Activated CD4-positive, alpha-beta T cell treated with anti-CD3 and anti-CD28 coated beads for 36 hours (primary cell): ENCODE data around the gene ARHGAP15. TPM values are rescaled to one million over a fixed set of nuclear protein-coding genes. Genes with fewer than 3 reads are reported as not detected.

Experiments used
- ATAC-seq: fragments of 200-7000 bp; cut with Tn5 transposase; one replicate; pipeline ENCODE4 v1.10.0; 2021; ENCODE audit warnings: mild to moderate bottlenecking, moderate library complexity
- CTCF ChIA-PET: fragments of 350-600 bp; sonication (Branson Sonifier 250); formaldehyde crosslinking; loops from one replicate; lab custom pipeline; 2021; ENCODE audit warnings: antibody characterized with exemption; lab: Charles Lee
- POLR2A ChIA-PET: fragments of 350-600 bp; sonication (Branson Sonifier 250); formaldehyde crosslinking; loops from one replicate; lab custom pipeline; 2021; ENCODE audit warnings: antibody characterized with exemption, inconsistent platforms; lab: Charles Lee
- DNase-seq: peaks from one replicate; pipeline ENCODE4 v3.0.0-alpha.2; 2020
- H3K27ac Mint-ChIP-seq: one replicate; pipeline ENCODE4 v1.8.0; 2021; ENCODE audit warnings: mixed read lengths
- H3K27me3 Mint-ChIP-seq: one replicate; pipeline ENCODE4 v1.8.0; 2021; ENCODE audit warnings: mixed read lengths
- H3K36me3 Mint-ChIP-seq: one replicate; pipeline ENCODE4 v1.8.0; 2021; ENCODE audit warnings: low read depth, mixed read lengths
- H3K4me1 Mint-ChIP-seq: one replicate; pipeline ENCODE4 v1.8.0; 2021; ENCODE audit warnings: mixed read lengths
- H3K4me3 Mint-ChIP-seq: one replicate; pipeline ENCODE4 v1.8.0; 2021; ENCODE audit warnings: mild to moderate bottlenecking, moderate library complexity, mixed read lengths
- H3K9me3 Mint-ChIP-seq: one replicate; pipeline ENCODE4 v1.8.0; 2021; ENCODE audit warnings: low read depth, mixed read lengths
- intact Hi-C, 2 experiments: fragments of 100-400 bp; cut with DNase I in 1 of 2; cut with micrococcal nuclease in 1 of 2; formaldehyde crosslinking; loops; one replicate each; pipeline versions ENCODE4 v1.14.2 to v1.15.1; 2022 to 2024; cut with DNase I, micrococcal nuclease
- total RNA-seq, 2 experiments: library from RNA; stranded (reverse); gene quantifications; one replicate each; pipeline ENCODE4 v1.2.3, GENCODE V29; 2021

The ARHGAP15 gene
- total RNA-seq, 2 experiments from 2014 or later: 62.6 to 64.3 TPM

- Mint-ChIP-seq H3K9me3 (no peaks in the 10 kb centered on the region), H3K4me1 (peaks cover under 1% of the 10 kb centered on the region), H3K27me3 (no peaks in the 10 kb centered on the region), H3K36me3 (peaks cover 17% of the 10 kb centered on the region), H3K27ac (no peak overlapping the region), H3K4me3 (no peak overlapping the region)
- intact Hi-C loops: no loop called here
- ChIA-PET POLR2A (interaction anchor here (0.6 kb wide), 1 partner anchor 36 kb away, joined by 3 read pairs; no protein-coding TSS in a partner anchor), CTCF (no interaction called here)
- no peak for ATAC-seq
- no peak for DNase-seq
These were observed 607.7 kb downstream of the ARHGAP15 start for GRCh38 chr2:143736904-143737303.

GRCh38 chr2:143740431-143740830, 611.2 kb downstream of the ARHGAP15 start:
- Mint-ChIP-seq H3K4me3 (no peak overlapping the region), H3K27me3 (no peaks in the 10 kb centered on the region), H3K36me3 (peaks cover 15% of the 10 kb centered on the region), H3K4me1 (no peaks in the 10 kb centered on the region), H3K9me3 (no peaks in the 10 kb centered on the region), H3K27ac (no peak overlapping the region)
- ChIA-PET POLR2A (no interaction called here), CTCF (interaction anchor here (1.2 kb wide), 1 partner anchor 21 kb away, joined by 6 read pairs; no protein-coding TSS in a partner anchor)
- ATAC-seq (no peak), DNase-seq (no peak)
- intact Hi-C loops: no loop called here

GRCh38 chr2:143741205-143741604, 612.0 kb downstream of the ARHGAP15 start:
- Mint-ChIP-seq H3K36me3 (peaks cover 15% of the 10 kb centered on the region), H3K4me3 (no peak overlapping the region), H3K27me3 (no peaks in the 10 kb centered on the region), H3K27ac (no peak overlapping the region), H3K4me1 (no peaks in the 10 kb centered on the region), H3K9me3 (no peaks in the 10 kb centered on the region)
- no peak for ATAC-seq
- ChIA-PET CTCF (interaction anchor here (0.6 to 1.5 kb wide), 5 partner anchors 9 to 215 kb away, joined by 3 to 7 read pairs (median 4); no protein-coding TSS in a partner anchor), POLR2A (no interaction called here)
- intact Hi-C loops: no loop called here
- DNase-seq: no peak

GRCh38 chr2:143742581-143742980, 613.4 kb downstream of the ARHGAP15 start:
- POLR2A ChIA-PET: no interaction called here
- ATAC-seq (no peak), DNase-seq (no peak)
- CTCF ChIA-PET: no interaction called here
- Mint-ChIP-seq H3K36me3 (peaks cover 15% of the 10 kb centered on the region), H3K27ac (no peak overlapping the region), H3K4me3 (no peak overlapping the region), H3K4me1 (no peaks in the 10 kb centered on the region), H3K9me3 (no peaks in the 10 kb centered on the region), H3K27me3 (no peaks in the 10 kb centered on the region)
- intact Hi-C loops: no loop called here

- ATAC-seq (no peak), DNase-seq (no peak)
- Mint-ChIP-seq H3K9me3 (no peaks in the 10 kb centered on the region), H3K27ac (no peak overlapping the region), H3K27me3 (no peaks in the 10 kb centered on the region), H3K36me3 (peaks cover 8% of the 10 kb centered on the region), H3K4me1 (no peaks in the 10 kb centered on the region), H3K4me3 (no peak overlapping the region)
- ChIA-PET POLR2A (no interaction called here), CTCF (interaction anchor here (0.5 to 0.6 kb wide), 2 partner anchors 164 to 225 kb away, joined by 3 read pairs; no protein-coding TSS in a partner anchor)
- intact Hi-C loops: no loop called here
These were observed 614.9 kb downstream of the ARHGAP15 start for GRCh38 chr2:143744114-143744513.

GRCh38 chr2:143745060-143745459, 615.8 kb downstream of the ARHGAP15 start:
- ATAC-seq (no peak), DNase-seq (no peak)
- intact Hi-C loops: no loop called here
- H3K36me3 Mint-ChIP-seq: peaks cover 8% of the 10 kb centered on the region
- no peaks in the 10 kb centered on the region for H3K4me1 Mint-ChIP-seq
- no peak overlapping the region for H3K27ac Mint-ChIP-seq
- no peaks in the 10 kb centered on the region for H3K9me3 Mint-ChIP-seq
- ChIA-PET POLR2A (no interaction called here), CTCF (no interaction called here)
- no peaks in the 10 kb centered on the region for H3K27me3 Mint-ChIP-seq
- no peak overlapping the region for H3K4me3 Mint-ChIP-seq

- H3K36me3 Mint-ChIP-seq: peaks cover 16% of the 10 kb centered on the region
These were observed 625.5 kb downstream of the ARHGAP15 start for GRCh38 chr2:143754742-143755141.

GRCh38 chr2:143758629-143759330, 629.6 kb downstream of the ARHGAP15 start:
- H3K4me3 Mint-ChIP-seq: no peak overlapping the region
- H3K4me1 Mint-ChIP-seq: no peaks in the 10 kb centered on the region
- H3K9me3 Mint-ChIP-seq: no peaks in the 10 kb centered on the region
- no peaks in the 10 kb centered on the region for H3K27me3 Mint-ChIP-seq
- POLR2A ChIA-PET: no interaction called here
- peaks cover 6% of the 10 kb centered on the region for H3K36me3 Mint-ChIP-seq
- ATAC-seq: no peak
- DNase-seq: no peak
- no peak overlapping the region for H3K27ac Mint-ChIP-seq
- intact Hi-C loops: no loop called here
- CTCF ChIA-PET: no interaction called here

More at GRCh38 chr2:143754742-143755141, 625.5 kb downstream of the ARHGAP15 start:
- H3K27me3 Mint-ChIP-seq: no peaks in the 10 kb centered on the region
- H3K27ac Mint-ChIP-seq: no peak overlapping the region
- no peak overlapping the region for H3K4me3 Mint-ChIP-seq
- ChIA-PET CTCF (no interaction called here), POLR2A (no interaction called here)
- no peaks in the 10 kb centered on the region for H3K4me1 Mint-ChIP-seq
- intact Hi-C loops: no loop called here
- ATAC-seq (no peak), DNase-seq (no peak)
- no peaks in the 10 kb centered on the region for H3K9me3 Mint-ChIP-seq

GRCh38 chr2:143759455-143759854, 630.2 kb downstream of the ARHGAP15 start:
- ChIA-PET POLR2A (no interaction called here), CTCF (no interaction called here)
- no peaks in the 10 kb centered on the region for H3K9me3 Mint-ChIP-seq
- H3K36me3 Mint-ChIP-seq: peaks cover 9% of the 10 kb centered on the region
- H3K27me3 Mint-ChIP-seq: no peaks in the 10 kb centered on the region
- intact Hi-C loops: no loop called here
- no peak for DNase-seq
- no peak overlapping the region for H3K4me3 Mint-ChIP-seq
- no peak for ATAC-seq
- no peak overlapping the region for H3K27ac Mint-ChIP-seq
- H3K4me1 Mint-ChIP-seq: no peaks in the 10 kb centered on the region

- POLR2A ChIA-PET: no interaction called here
These were observed 633.1 kb downstream of the ARHGAP15 start for GRCh38 chr2:143762176-143762928.

GRCh38 chr2:143764261-143764660, 635.0 kb downstream of the ARHGAP15 start:
- intact Hi-C loops: no loop called here
- Mint-ChIP-seq H3K27ac (no peak overlapping the region), H3K27me3 (no peaks in the 10 kb centered on the region), H3K36me3 (peaks cover 24% of the 10 kb centered on the region), H3K9me3 (no peaks in the 10 kb centered on the region), H3K4me1 (no peaks in the 10 kb centered on the region), H3K4me3 (no peak overlapping the region)
- no peak for ATAC-seq
- DNase-seq: no peak
- ChIA-PET POLR2A (no interaction called here), CTCF (no interaction called here)

More at GRCh38 chr2:143762176-143762928, 633.1 kb downstream of the ARHGAP15 start:
- no peaks in the 10 kb centered on the region for H3K4me1 Mint-ChIP-seq
- ATAC-seq: no peak
- CTCF ChIA-PET: interaction anchor here (2.4 kb wide), 1 partner anchor 22 kb away, joined by 6 read pairs; no protein-coding TSS in a partner anchor
- no peaks in the 10 kb centered on the region for H3K27me3 Mint-ChIP-seq
- no peak overlapping the region for H3K27ac Mint-ChIP-seq
- intact Hi-C loops: no loop called here
- DNase-seq: no peak
- no peak overlapping the region for H3K4me3 Mint-ChIP-seq
- H3K36me3 Mint-ChIP-seq: peaks cover 15% of the 10 kb centered on the region
- no peaks in the 10 kb centered on the region for H3K9me3 Mint-ChIP-seq

- intact Hi-C loops: no loop called here
- Mint-ChIP-seq H3K4me3 (no peak overlapping the region), H3K9me3 (no peaks in the 10 kb centered on the region), H3K27ac (no peak overlapping the region), H3K36me3 (peaks cover 24% of the 10 kb centered on the region), H3K4me1 (no peaks in the 10 kb centered on the region), H3K27me3 (no peaks in the 10 kb centered on the region)
- CTCF ChIA-PET: no interaction called here
- ATAC-seq (no peak), DNase-seq (no peak)
- POLR2A ChIA-PET: no interaction called here
These were observed 635.5 kb downstream of the ARHGAP15 start for GRCh38 chr2:143764706-143765105.
